Measurements from ENCODE around the gene SPATA13.

DNA sequence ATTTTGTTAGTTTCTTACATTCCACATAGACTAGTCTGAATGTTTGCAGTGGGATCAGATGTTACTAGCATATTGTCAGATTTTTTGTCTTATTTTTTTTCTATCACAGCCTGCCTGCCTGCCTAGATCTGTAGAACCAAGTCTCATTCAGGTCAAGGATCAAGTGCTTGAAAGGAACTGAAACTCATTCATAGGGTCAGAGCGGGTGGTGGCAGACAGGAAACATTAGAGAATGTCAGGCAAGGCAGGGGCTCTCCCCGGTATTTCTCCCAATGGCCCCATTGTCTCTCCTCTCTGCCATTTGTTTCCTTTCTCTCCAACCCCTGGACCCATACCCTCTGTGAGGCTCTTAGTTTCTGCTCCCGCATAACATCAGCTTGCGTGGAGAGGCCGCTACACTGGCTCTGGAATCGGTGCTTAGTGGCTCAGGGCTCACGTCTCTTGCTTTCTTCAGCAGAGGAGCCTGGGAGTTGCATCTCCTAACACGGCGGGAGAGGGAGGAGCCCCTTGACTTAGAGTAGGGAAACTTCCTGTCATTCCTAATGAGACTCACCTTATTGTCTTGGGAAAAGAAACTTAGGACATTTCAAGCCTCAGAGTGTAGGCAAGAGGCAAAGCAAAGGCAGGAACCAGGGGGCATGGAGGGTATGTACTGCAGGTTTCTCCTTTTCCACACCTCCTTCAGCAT lies 35.6 kb upstream of the SPATA13 start:
- TF ChIP-seq CTCF (IDR thresholded peaks at IDR 0.05; ENCODE audit: insufficient read depth, low read length, poor library complexity, severe bottlenecking): no peak
- no peak for TF ChIP-seq EZH2phosphoT487 (conservative IDR thresholded peaks at IDR 0.05; ENCODE audit: low read length)
